Ishikawa (cell line): Measurements from ENCODE around the gene GBX1.

ENCODE experiments used
- CEBPB ChIP-seq: IDR thresholded peaks from 2 replicates; pipeline ENCODE4 v1.6.1; 2012
- CREB1 ChIP-seq: IDR thresholded peaks from 2 replicates; pipeline ENCODE4 v1.6.1; 2012; ENCODE audit warnings: low read depth
- EGR1 ChIP-seq: IDR thresholded peaks from 2 replicates; pipeline ENCODE4 v1.6.1; 2012
- EP300 ChIP-seq: IDR thresholded peaks from 2 replicates; pipeline ENCODE4 v1.6.1; 2012; ENCODE audit warnings: borderline replicate concordance
- FOXM1 ChIP-seq: IDR thresholded peaks from 2 replicates; pipeline ENCODE4 v1.6.1; 2012; ENCODE audit warnings: low read depth, borderline replicate concordance
- NFIC ChIP-seq: IDR thresholded peaks from 2 replicates; pipeline ENCODE4 v1.6.1; 2012
- RAD21 ChIP-seq: IDR thresholded peaks from 2 replicates; pipeline ENCODE4 v1.6.1; 2012; ENCODE audit warnings: low read depth
- REST ChIP-seq: IDR thresholded peaks from 2 replicates; pipeline ENCODE4 v1.6.1; 2012; ENCODE audit warnings: low read depth, mild to moderate bottlenecking
- TAF1 ChIP-seq: IDR thresholded peaks from 2 replicates; pipeline ENCODE4 v1.6.1; 2012; ENCODE audit warnings: low read depth, mild to moderate bottlenecking
- TCF12 ChIP-seq: IDR thresholded peaks from 2 replicates; pipeline ENCODE4 v1.6.1; 2012; ENCODE audit warnings: low read depth
- TEAD4 ChIP-seq: IDR thresholded peaks from 2 replicates; pipeline ENCODE4 v1.6.1; 2012
- USF1 ChIP-seq: IDR thresholded peaks from 2 replicates; pipeline ENCODE4 v1.6.1; 2012
- YY1 ChIP-seq: IDR thresholded peaks from 2 replicates; pipeline ENCODE4 v1.6.1; 2012; ENCODE audit warnings: low read depth
- ZBTB7A ChIP-seq: IDR thresholded peaks from 2 replicates; pipeline ENCODE4 v1.6.1; 2012; ENCODE audit warnings: low read depth
- TF ChIP-seq, protein P1 (sequence below): IDR thresholded peaks from 2 replicates; pipeline ENCODE4 v1.6.1; 2012

Gene GBX1

GRCh38 chr7:151205730-151206129 is 38.2 kb upstream of the GBX1 start:
- TF ChIP-seq ZBTB7A (no peak), YY1 (no peak), REST (no peak), FOXM1 (no peak), TAF1 (no peak)
- TF ChIP-seq, protein P1, sequence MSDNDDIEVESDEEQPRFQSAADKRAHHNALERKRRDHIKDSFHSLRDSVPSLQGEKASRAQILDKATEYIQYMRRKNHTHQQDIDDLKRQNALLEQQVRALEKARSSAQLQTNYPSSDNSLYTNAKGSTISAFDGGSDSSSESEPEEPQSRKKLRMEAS = no peak

DNA sequence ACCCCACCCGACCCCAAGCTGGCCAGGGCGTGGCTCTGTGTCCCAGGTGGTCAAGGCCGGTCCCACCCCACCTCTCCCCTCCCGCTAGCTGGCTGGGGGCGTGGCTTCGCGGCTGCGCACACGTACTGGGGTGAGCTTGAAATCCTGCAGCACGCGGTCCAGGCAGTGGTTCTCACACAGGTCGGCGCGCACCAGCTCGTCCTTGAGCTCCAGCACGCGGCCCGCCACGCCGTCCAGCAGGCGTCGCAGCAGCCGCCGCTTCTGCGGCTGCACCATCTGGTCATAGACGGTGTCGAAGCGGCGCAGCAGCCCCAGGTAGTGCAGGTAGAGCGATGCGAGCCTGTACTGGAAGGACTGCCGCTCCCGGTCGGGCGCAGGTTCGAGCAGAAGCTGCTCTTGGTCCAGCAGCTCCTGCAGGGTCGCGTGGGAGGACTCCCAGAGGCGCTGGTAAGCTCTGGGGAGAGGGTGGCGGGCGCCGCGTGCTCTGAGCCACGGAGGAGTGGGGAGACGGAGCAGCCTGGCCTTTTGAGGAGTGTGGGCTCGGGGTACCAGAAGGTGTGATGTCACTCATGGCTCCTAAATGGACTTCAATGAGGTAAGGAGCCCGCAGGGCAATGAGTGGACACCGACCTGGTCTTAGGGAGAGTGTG is 37.0 kb upstream of the GBX1 start:
- TF ChIP-seq RAD21 = no peak
- TF ChIP-seq TEAD4 = no peak
- TF ChIP-seq EGR1 = no peak
- TF ChIP-seq YY1 = no peak
- TF ChIP-seq ZBTB7A = no peak
- no peak for TF ChIP-seq EP300
- no peak for TF ChIP-seq USF1
- TF ChIP-seq, protein P1 = no peak
- TF ChIP-seq REST = no peak
- TF ChIP-seq TCF12 = no peak
- TF ChIP-seq CEBPB = no peak
- TF ChIP-seq NFIC = no peak
- TF ChIP-seq FOXM1 = no peak
- TF ChIP-seq TAF1 = no peak
- TF ChIP-seq CREB1 = no peak

DNA sequence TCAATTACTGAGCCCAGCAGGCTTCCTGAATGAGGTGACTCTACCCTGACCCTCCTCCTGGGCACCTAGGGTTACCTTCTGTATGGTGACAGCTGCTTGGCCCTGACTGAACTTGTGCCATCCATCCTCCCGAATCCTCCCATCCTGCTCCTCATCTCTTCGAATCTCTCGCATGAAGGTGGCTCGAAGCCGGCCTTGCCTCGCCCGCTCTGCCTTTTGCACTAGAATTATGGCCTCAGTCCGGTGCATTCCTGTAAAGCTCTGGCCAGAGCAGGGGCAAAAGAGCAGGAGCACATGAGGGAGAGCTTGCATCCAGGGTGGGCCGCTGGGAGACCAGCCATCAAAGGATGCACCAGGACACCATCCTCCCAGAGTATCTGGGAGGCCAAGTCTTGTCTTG is 35.3 kb upstream of the GBX1 start:
- TF ChIP-seq ZBTB7A (no peak), TEAD4 (no peak), RAD21 (no peak), TCF12 (no peak), NFIC (no peak), YY1 (no peak), EP300 (no peak), CREB1 (no peak), EGR1 (no peak), CEBPB (no peak), REST (no peak), USF1 (no peak), TAF1 (no peak), FOXM1 (no peak)
- TF ChIP-seq, protein P1 = no peak

- no peak for TF ChIP-seq NFIC
- TF ChIP-seq, protein P1 = no peak
- TF ChIP-seq FOXM1 = no peak
- no peak for TF ChIP-seq CEBPB
- TF ChIP-seq TEAD4 = no peak
- TF ChIP-seq RAD21 = no peak
- TF ChIP-seq USF1 = no peak
- TF ChIP-seq TCF12 = no peak
- no peak for TF ChIP-seq EGR1
- TF ChIP-seq CREB1 = no peak
- no peak for TF ChIP-seq YY1
- no peak for TF ChIP-seq EP300
- TF ChIP-seq ZBTB7A = no peak
- no peak for TF ChIP-seq TAF1
- no peak for TF ChIP-seq REST
Measured at GRCh38 chr7:151201751-151202150, 34.3 kb upstream of the GBX1 start.
